Panc1 (cell line): ENCODE measurements around the gene DAZAP1.

Experiments
- CTCF ChIP-seq: fragments of 450-650 bp; IDR thresholded peaks from 2 replicates; pipeline ENCODE4 v1.5.1; 2017; ENCODE audit warnings: mild to moderate bottlenecking
- POLR2AphosphoS5 ChIP-seq: IDR thresholded peaks from 2 replicates; pipeline ENCODE4 v1.6.1; 2012; ENCODE audit warnings: mild to moderate bottlenecking, low read depth, low read length, moderate library complexity
- REST ChIP-seq, 2 experiments: IDR thresholded peaks; 2 replicates each; pipeline ENCODE4 v1.6.1; 2011 to 2012; ENCODE audit warnings: low read depth in 2 of 2, control low read depth in 1 of 2, low read length in 1 of 2, mild to moderate bottlenecking in 1 of 2, moderate library complexity in 1 of 2; ENCODE audit not compliant: insufficient read depth in 1 of 2
- SIN3A ChIP-seq: IDR thresholded peaks from 2 replicates; pipeline ENCODE4 v1.6.1; 2012; ENCODE audit warnings: low read depth, mild to moderate bottlenecking, low read length, moderate library complexity, borderline replicate concordance; ENCODE audit not compliant: insufficient read depth
- TCF7L2 ChIP-seq: IDR thresholded peaks from 2 replicates; pipeline ENCODE4 v1.6.1; 2011; ENCODE audit warnings: mild to moderate bottlenecking, low read depth, low read length, inconsistent platforms

- TF ChIP-seq CTCF (no peak), REST (IDR thresholded peaks at IDR 0.05; ENCODE audit: insufficient read depth in 1 of 2, low read depth in 2 of 2, low read length in 1 of 2) (no peak), POLR2AphosphoS5 (no peak), SIN3A (no peak), TCF7L2 (no peak)
Measured at GRCh38 chr19:1470305-1471009, 63.1 kb downstream of the DAZAP1 start.
